NCI-H460 (cell line): Measurements from ENCODE around the gene GAN. TPM values are rescaled to one million over a fixed set of nuclear protein-coding genes. Genes with fewer than 3 reads are reported as not detected.

Experiments
- DNase-seq: peaks from one replicate; pipeline ENCODE4 v3.0.0-alpha.2; 2016; ENCODE audit warnings: low read depth; ENCODE audit errors: extremely low read depth
- total RNA-seq: library from RNA; depleted of rRNA; stranded (reverse); fragments of >200 nt; shearing (Covaris generic); gene quantifications from 2 replicates; pipeline ENCODE4 v1.2.3, GENCODE V29; 2014

GAN gene
- total RNA-seq, 1 experiment from 2014 or later, result 7.0 TPM

- DNase-seq, result no peak
These were observed 20.6 kb upstream of the GAN start for GRCh38 chr16:81293909-81294802.

GRCh38 chr16:81296631-81297030 is 18.1 kb upstream of the GAN start:
- DNase-seq, result no peak

GRCh38 chr16:81307770-81308169 is 7.0 kb upstream of the GAN start:
- no peak for DNase-seq

GRCh38 chr16:81310045-81310644 is 4.6 kb upstream of the GAN start:
- DNase-seq, result no peak

GRCh38 chr16:81311762-81312161 is 3.0 kb upstream of the GAN start:
- DNase-seq, result no peak

GRCh38 chr16:81313701-81314602 is 810 bp upstream of the GAN start:
- DNase-seq, result no peak

- DNase-seq, result peak; percentile 7
These were observed 761 bp downstream of the GAN start for GRCh38 chr16:81315271-81316175.

- no peak for DNase-seq
These were observed 1.4 kb downstream of the GAN start for GRCh38 chr16:81316176-81316496.

GRCh38 chr16:81318711-81319110 is 3.9 kb downstream of the GAN start:
- DNase-seq, result no peak

GRCh38 chr16:81319221-81319912 is 4.6 kb downstream of the GAN start:
- DNase-seq, result no peak

- no peak for DNase-seq
These were observed 6.3 kb downstream of the GAN start for GRCh38 chr16:81321039-81321438.

GRCh38 chr16:81321536-81321935 is 6.8 kb downstream of the GAN start:
- DNase-seq, result no peak

GRCh38 chr16:81324808-81325207 is 10.0 kb downstream of the GAN start:
- no peak for DNase-seq

GRCh38 chr16:81327011-81327410 is 12.2 kb downstream of the GAN start:
- no peak for DNase-seq

- no peak for DNase-seq
These were observed 12.9 kb downstream of the GAN start for GRCh38 chr16:81327447-81328196.

- no peak for DNase-seq
These were observed 15.2 kb downstream of the GAN start for GRCh38 chr16:81329947-81330346.

GRCh38 chr16:81333356-81333755 is 18.6 kb downstream of the GAN start:
- DNase-seq, result no peak

GRCh38 chr16:81335669-81336068 is 20.9 kb downstream of the GAN start:
- no peak for DNase-seq

GRCh38 chr16:81337097-81337496 is 22.3 kb downstream of the GAN start:
- DNase-seq, result no peak
